Trophoblast cell (in vitro differentiated cells and primary cell): ENCODE data around the gene RBBP6.
"Not testable (repeated sequence)": the region's sequence is repeated elsewhere in the genome, so short reads cannot be mapped to it uniquely, and the experiment has no call there.

Experiments used
- DNase-seq, 2 donors: peaks; one replicate each; pipeline ENCODE4 v3.0.0-alpha.2; 2016
- H2AFZ ChIP-seq: 2 replicates; pipeline ENCODE4 v1.6.1; 2013; ENCODE audit warnings: low read length, moderate library complexity, mild to moderate bottlenecking; ENCODE audit not compliant: insufficient read depth, poor library complexity
- H2AK5ac ChIP-seq: 2 replicates; pipeline ENCODE4 v1.6.1; 2013; ENCODE audit warnings: mild to moderate bottlenecking, low read length
- H2BK120ac ChIP-seq: 2 replicates; pipeline ENCODE4 v1.6.1; 2013; ENCODE audit warnings: low read length, mild to moderate bottlenecking, moderate library complexity; ENCODE audit not compliant: insufficient read depth, poor library complexity
- H2BK12ac ChIP-seq: 2 replicates; pipeline ENCODE4 v1.6.1; 2013; ENCODE audit warnings: mild to moderate bottlenecking, low read length, moderate library complexity
- H2BK5ac ChIP-seq: 2 replicates; pipeline ENCODE4 v1.6.1; 2013; ENCODE audit warnings: low read length, low read depth, moderate library complexity, mild to moderate bottlenecking; ENCODE audit not compliant: poor library complexity
- H3K14ac ChIP-seq: 2 replicates; pipeline ENCODE4 v1.6.1; 2013; ENCODE audit warnings: mild to moderate bottlenecking, low read length
- H3K18ac ChIP-seq: 2 replicates; pipeline ENCODE4 v1.6.1; 2013; ENCODE audit warnings: mild to moderate bottlenecking, low read length
- H3K23ac ChIP-seq: 2 replicates; pipeline ENCODE4 v1.6.1; 2013; ENCODE audit warnings: low read length
- H3K27ac ChIP-seq: 2 replicates; pipeline ENCODE4 v1.5.1; 2013; ENCODE audit warnings: low read depth, mild to moderate bottlenecking, inconsistent platforms, low read length, moderate library complexity
- H3K27me3 ChIP-seq: 2 replicates; pipeline ENCODE4 v1.6.1; 2013; ENCODE audit warnings: inconsistent platforms, mild to moderate bottlenecking, low read length, moderate library complexity; ENCODE audit not compliant: insufficient read depth
- H3K36me3 ChIP-seq, 2 experiments: 1 replicate in 1 of 2; 2 replicates in 1 of 2; pipeline ENCODE4 v1.6.1; 2013; ENCODE audit warnings: low read length in 2 of 2, mild to moderate bottlenecking in 2 of 2, moderate library complexity in 1 of 2; ENCODE audit not compliant: insufficient read depth in 2 of 2, control insufficient read depth in 1 of 2
- H3K4ac ChIP-seq: 2 replicates; pipeline ENCODE4 v1.6.1; 2013; ENCODE audit warnings: low read depth, mild to moderate bottlenecking, low read length, moderate library complexity
- H3K4me1 ChIP-seq, 2 experiments: 1 replicate in 1 of 2; 2 replicates in 1 of 2; pipeline ENCODE4 v1.6.1; 2013; ENCODE audit warnings: low read length in 2 of 2, mild to moderate bottlenecking in 2 of 2, moderate library complexity in 1 of 2; ENCODE audit not compliant: insufficient read depth in 2 of 2, control insufficient read depth in 1 of 2
- H3K4me2 ChIP-seq: 2 replicates; pipeline ENCODE4 v1.6.1; 2013; ENCODE audit warnings: inconsistent platforms, mild to moderate bottlenecking, low read length, moderate library complexity
- H3K4me3 ChIP-seq: 2 replicates; pipeline ENCODE4 v1.5.1; 2013; ENCODE audit warnings: mild to moderate bottlenecking, low read depth, low read length, inconsistent platforms
- H3K79me1 ChIP-seq: one replicate; pipeline ENCODE4 v1.6.1; 2013; ENCODE audit warnings: low read length
- H3K79me2 ChIP-seq: 2 replicates; pipeline ENCODE4 v1.6.1; 2013; ENCODE audit warnings: low read length, mild to moderate bottlenecking; ENCODE audit not compliant: control insufficient read depth, insufficient read depth, poor library complexity
- H3K9ac ChIP-seq: 2 replicates; pipeline ENCODE4 v1.6.1; 2013; ENCODE audit warnings: mild to moderate bottlenecking, low read length
- H3K9me3 ChIP-seq: 2 replicates; pipeline ENCODE4 v1.6.1; 2013; ENCODE audit warnings: low read depth, mild to moderate bottlenecking, control low read depth, inconsistent platforms, low read length; ENCODE audit not compliant: insufficient read depth
- H4K12ac ChIP-seq: 2 replicates; pipeline ENCODE4 v1.6.1; 2013; ENCODE audit warnings: low read depth, mild to moderate bottlenecking, low read length, moderate library complexity
- H4K8ac ChIP-seq: 2 replicates; pipeline ENCODE4 v1.6.1; 2013; ENCODE audit warnings: low read depth, mild to moderate bottlenecking, low read length, moderate library complexity
- H4K91ac ChIP-seq: one replicate; pipeline ENCODE4 v1.6.1; 2013; ENCODE audit warnings: low read depth, mild to moderate bottlenecking, low read length, moderate library complexity
- WGBS: extraction: QIAGEN DNeasy Blood & Tissue Kit; methylation state at CpG from one replicate; pipeline ENCODE4 v1.1.7; 2013; ENCODE audit warnings: missing lambda C conversion rate; ENCODE audit not compliant: insufficient read length, insufficient coverage; ENCODE audit errors: extremely low coverage; 5-methylcytosine and 5-hydroxymethylcytosine counted together

Gene RBBP6

GRCh38 chr16:24613267-24613666, 73.9 kb downstream of the RBBP6 start:
- not testable (repeated sequence) for H2AFZ ChIP-seq, H2BK12ac ChIP-seq, H3K4ac ChIP-seq, H3K27ac ChIP-seq, DNase-seq, H2AK5ac ChIP-seq, H3K9me3 ChIP-seq, H3K14ac ChIP-seq, H4K12ac ChIP-seq, H2BK120ac ChIP-seq, H3K4me1 ChIP-seq, H3K9ac ChIP-seq, H4K8ac ChIP-seq, H3K36me3 ChIP-seq, H3K79me2 ChIP-seq, H3K23ac ChIP-seq, H3K4me3 ChIP-seq, H2BK5ac ChIP-seq, H3K4me2 ChIP-seq, H4K91ac ChIP-seq, H3K79me1 ChIP-seq, H3K18ac ChIP-seq
- peaks cover 12% of the 10 kb centered on the region for H3K27me3 ChIP-seq
- WGBS = no CpG with 5 or more reads among the region's 5 CpGs

DNA sequence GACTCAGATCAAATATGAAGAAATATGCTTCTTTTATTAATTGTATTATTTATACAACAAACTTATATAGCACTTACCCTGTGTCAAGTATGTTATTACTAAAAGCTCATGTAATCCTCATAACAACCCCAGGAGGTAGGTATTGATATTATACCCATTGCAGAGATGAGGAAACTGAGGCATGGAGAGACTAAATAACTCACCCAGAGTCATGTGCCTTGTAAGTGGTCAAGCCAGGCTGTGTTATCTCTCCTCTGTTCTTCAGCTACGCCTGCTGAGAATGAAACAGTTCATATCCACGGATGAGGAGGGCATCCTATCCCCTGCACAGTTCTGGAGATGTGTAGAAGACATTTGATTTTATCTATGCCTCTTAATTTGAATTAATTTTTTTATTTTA, 78.1 kb downstream of the RBBP6 start:
- no peaks in the 10 kb centered on the region for H3K27me3 ChIP-seq
- H4K12ac ChIP-seq = no peak overlapping the region
- WGBS = no CpG with 5 or more reads among the region's 2 CpGs
- no peak overlapping the region for H3K4ac ChIP-seq
- H2AK5ac ChIP-seq = no peak overlapping the region
- H2AFZ ChIP-seq = no peak overlapping the region
- no peak overlapping the region for H3K23ac ChIP-seq
- no peak overlapping the region for H3K4me2 ChIP-seq
- DNase-seq = no peak
- no peak overlapping the region for H4K91ac ChIP-seq
- H3K18ac ChIP-seq = no peak overlapping the region
- no peak overlapping the region for H3K27ac ChIP-seq
- H3K9ac ChIP-seq = no peak overlapping the region
- no peak overlapping the region for H4K8ac ChIP-seq
- no peaks in the 10 kb centered on the region for H3K79me2 ChIP-seq
- no peak overlapping the region for H2BK120ac ChIP-seq
- H3K14ac ChIP-seq = no peak overlapping the region
- H3K36me3 ChIP-seq = no peaks in the 10 kb centered on the region
- no peak overlapping the region for H3K4me3 ChIP-seq
- no peaks in the 10 kb centered on the region for H3K9me3 ChIP-seq
- no peak overlapping the region for H2BK5ac ChIP-seq
- H2BK12ac ChIP-seq = no peak overlapping the region
- no peaks in the 10 kb centered on the region for H3K79me1 ChIP-seq
- peaks cover 0 to 2% of the 10 kb centered on the region in 2 experiments for H3K4me1 ChIP-seq
